Stimulated activated CD4-positive, alpha-beta T cell treated with anti-CD3 and anti-CD28 coated beads, Interleukin-2, amount 100 ng/mL, for 48 hours (primary cell): ENCODE results near the gene ZSCAN12.
"Not testable (repeated sequence)": the region's sequence is repeated elsewhere in the genome, so short reads cannot be mapped to it uniquely, and the experiment has no call there.

Experiments used
- DNase-seq, 2 donors: peaks; one replicate each; pipeline ENCODE4 v3.0.0-alpha.2; 2020

ZSCAN12 gene

DNA sequence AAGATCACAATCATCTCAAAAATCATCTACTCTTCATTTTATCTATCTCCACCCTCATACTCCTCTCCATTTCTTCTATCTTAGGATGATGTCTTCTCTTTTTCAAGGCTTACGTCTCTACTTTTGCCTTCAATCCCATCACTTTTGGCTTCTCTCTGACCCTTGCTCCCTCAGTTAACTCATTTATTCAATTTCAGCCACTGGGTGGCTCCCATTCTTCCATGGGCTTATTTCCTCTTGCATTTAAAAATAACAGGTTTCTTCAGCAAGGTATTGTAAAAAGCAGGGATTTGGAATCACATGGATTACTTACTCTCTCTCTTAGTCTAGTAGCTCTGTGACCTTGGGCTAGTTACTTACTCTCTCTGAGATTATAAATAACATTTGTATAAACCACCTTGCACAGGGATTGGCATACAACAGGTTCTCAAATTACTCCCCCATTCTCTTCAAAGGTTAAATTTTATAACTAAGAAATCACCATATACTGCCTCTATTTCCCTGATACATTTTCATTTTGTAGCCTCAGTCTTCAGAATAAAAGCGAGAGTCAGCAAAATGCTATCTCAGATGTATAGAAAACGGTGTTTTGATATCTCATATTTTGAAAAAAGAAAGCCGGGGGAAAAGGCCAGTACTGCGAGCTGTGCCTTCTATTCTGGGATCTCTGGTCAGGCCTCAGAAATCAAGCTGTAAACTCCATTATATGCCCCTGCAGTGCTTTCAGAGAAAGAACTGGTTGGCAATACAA lies 5.5 kb downstream of the ZSCAN12 start:
- no peak for DNase-seq

DNA sequence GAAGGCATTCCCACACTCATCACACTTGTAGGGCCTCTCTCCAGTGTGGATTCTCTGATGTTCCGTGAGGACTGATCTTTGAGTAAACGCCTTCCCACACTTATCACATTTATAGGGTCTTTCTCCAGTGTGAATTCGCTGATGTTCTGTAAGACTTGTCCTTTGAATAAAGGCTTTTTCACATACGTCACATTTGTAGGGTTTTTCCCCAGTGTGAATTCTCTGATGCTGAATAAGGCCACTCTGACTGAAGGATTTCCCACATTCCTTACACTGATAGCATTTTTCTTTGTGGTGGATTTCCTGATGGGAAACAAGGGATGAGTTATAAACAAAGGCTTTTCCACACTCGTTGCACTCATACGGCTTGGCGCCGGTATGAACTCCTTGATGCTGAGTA lies 8.9 kb downstream of the ZSCAN12 start:
- DNase-seq: no peak

DNA sequence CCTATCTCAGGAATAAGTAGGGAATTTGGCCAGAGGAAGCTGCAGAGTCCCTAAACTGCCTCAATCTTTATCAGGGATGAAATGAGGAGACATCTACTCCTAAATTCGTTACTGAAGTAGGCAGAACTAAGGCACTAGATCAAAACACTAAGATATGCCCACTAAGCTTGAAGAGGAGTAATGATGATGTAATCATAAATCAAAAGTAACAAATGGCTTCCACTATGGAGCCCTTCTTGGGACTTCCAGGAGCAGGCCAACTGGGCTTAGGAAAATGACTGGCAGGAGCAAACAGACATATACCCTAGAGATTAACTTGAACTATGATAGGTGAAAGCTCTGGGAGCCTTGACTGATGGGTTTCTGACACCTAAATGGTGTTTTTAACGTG lies 15.4 kb downstream of the ZSCAN12 start:
- no peak for DNase-seq

DNA sequence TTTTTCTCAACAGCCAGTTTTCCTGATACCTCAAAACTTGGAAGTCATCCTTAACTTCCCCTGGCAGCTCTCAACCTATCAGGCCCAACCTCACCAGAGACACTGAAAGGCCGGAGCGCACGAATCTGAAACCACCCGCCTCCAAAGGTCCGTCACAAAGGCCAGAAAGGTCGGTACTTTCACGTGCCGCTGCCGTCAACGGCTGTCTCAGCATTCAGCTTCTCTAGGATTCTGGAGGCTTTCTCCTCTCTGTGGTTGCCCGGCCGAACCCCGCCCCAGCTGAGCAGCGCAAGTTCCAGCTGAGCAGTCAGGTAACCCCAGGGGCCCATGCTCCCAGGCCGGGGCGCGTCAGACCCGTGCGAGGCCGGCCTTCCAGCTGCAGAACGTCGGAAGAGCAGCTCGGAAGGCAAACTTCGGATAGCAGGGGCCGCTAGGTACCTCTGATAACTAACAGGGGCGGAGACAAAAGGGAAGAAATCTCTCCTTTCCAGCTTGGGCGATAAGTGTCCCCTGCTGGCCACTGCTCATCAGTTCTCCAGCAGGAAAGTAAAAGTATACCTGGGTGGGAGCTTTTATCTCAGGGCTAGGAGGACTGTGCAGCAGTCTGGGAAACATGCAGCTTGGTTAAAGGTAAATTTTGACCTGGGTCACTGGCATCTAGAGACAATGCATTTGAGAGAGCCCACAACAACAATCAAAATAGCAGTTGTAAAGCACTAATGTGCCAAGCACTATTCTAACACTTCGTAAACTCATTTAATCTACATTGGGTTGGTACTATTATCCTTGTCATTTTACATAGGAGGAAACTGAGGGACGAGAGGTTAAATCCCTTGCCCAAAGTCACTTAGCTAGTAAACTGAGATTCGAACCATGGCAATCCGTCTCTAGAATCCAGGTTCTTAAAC lies 16.1 kb downstream of the ZSCAN12 start:
- DNase-seq: peak in 1 of 2 donors; percentile 7

DNA sequence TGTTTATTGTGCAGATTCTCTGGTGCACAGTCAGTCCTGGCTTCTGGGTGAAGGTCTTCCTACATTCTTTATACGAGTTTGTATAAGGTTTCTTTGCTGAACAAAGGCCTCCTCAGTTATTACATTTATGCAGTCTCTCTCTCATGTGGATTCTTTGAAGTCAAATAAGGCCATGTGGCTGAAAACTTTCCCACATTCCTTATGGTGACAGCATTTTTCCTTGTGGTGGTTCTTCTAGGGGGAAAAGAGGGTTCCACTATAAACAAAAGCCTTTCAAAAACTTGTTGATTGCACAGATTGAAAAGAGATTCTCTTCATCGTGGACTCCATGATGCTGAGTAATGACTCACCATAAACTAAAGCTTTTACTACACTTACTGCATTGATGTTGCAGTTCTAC lies 19.2 kb downstream of the ZSCAN12 start:
- DNase-seq: no peak

DNA sequence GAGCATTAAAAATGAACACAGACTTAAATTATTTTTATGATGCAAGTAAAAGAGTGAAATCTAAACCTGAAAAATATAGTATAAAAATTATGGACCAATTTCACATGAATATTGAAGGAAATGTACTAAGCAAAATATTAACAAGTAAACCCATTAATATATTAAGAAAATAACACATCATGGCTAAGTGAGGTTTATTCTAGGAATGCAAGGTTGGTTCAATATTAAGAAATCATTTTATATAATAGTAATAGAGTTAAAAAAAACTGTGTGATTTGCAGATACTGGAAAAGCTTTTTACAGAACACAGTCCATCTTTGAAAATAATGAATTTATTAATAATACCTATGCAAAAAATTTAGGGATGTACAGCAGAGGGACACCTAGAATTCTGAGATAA lies 20.9 kb downstream of the ZSCAN12 start:
- DNase-seq: no peak

DNA sequence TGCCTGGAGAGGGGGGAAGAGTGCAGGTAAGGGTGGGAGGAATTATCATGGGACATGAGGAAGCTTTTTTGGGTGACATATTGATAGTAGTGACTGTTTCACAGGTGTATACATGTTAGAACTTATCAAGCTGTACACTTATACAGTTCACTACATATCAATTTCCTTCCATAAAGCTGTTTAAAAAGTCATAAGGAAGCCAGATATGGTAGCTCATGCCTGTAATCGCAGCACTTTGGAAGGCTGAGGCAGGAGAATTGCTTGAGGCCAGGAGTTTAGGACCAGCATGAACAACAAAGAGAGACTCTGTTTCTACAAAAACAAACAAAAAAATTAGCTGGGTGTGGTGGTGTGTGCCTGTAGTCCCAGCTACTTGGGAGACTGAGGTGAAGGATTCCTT lies 21.7 kb downstream of the ZSCAN12 start:
- DNase-seq: no peak

DNA sequence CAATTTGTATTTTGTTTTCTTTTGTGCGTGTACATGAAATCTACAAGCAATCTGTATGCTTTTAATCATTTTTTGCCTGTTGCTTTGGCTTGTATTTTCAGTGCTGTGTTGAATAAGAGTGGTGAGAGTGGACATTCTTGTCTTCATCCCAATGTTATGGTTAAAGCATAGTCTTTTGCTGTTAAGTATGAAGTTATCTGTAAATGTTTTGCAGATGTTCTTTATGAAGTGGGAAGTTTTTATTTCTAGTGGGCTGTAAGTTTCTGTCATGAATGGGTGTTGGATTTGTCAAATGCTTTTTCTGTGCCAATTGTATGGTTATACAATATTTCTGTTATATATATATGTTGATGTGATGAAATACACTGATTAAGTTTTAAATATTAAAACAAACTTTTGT lies 25.6 kb downstream of the ZSCAN12 start:
- no peak for DNase-seq

DNA sequence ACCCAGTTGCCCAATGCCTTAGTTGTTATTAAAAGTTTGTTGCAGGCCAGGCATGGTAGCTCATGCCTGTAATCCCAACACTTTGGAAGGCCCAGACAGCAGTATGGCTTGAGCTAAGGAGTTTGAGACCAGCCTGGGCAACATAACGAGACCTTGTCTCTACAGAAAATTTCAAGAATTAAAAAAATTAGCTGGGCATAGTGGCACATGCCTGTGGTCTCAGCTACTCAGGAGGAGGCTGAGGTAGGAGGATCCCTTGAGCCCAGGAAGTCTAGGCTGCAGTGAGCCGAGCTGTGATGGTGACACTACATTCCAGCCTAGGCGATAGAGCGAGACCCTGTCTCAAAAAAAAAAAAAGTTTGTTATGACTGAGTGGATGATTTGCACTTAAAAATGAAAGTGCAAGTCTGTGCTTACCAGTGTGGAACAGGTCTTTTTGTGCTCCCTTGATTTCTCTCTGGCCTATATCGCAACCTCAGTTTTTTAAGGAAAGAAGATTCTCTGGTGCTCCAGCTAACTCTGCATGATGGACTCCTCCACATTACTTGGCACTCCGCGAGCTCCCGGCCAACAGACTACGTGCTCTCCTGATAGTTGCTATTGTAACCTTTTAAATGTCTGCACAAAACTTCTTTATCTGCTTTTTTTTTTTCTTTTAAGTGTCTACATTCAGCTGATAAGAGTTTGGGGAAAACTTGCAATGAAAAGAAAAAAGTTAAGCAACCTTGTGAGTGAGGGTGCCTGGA lies 27.7 kb downstream of the ZSCAN12 start:
- no peak for DNase-seq

DNA sequence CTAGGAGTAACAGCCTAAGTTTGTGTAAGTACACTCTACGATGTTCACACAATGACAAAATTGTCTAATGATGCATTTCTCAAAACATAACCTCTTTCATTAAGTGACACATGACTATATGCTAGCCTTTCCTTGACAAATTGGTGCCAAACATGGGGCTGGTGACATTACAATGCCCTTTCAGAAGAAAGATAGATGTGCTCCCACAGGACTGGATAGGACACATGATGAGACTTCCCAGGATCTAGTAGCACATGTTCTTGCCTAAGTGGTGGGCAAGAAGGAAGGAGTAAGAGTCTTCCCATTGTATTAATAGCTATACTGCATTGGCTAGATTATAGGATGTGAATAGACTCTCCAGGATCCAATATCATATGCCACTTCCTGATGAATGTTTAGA lies 28.3 kb downstream of the ZSCAN12 start:
- DNase-seq: no peak

DNA sequence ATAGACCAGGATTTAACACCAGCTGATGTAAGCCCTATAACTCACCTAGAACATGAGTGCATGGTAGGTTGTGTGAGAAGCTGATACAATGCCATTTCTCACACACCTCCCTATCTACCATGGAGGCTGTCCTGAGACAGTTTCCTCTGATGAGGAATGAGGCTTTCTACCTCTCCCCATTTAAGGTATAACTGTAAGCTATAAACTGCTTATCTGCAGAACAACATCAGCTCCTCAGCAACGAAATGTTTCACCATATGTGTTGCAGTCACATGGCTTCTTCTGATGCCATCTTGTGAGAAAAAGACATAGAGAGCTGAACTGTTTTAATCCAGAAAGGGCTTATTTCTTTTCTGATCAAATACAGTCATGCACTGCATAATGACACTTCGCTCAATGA lies 29.1 kb downstream of the ZSCAN12 start:
- no peak for DNase-seq

DNA sequence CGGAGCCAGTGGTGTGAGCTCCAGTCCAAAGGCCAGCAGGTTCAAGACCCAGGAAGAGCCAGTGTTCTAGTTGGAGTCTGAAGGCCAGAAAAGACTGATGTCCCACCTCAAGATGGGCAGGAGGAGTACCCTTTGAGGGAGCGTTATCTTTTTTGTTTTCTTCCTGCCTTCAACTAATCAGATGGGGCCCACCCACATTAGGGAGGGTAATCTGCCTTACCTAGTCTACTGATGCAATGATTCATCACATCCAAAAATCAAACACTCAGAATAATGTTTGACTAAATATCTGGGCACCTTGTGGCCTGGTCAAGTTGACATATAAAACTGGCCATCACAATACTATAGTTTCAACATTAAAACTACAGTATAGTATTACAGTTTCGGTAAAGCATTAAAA lies 30.1 kb downstream of the ZSCAN12 start:
- DNase-seq: no peak

DNA sequence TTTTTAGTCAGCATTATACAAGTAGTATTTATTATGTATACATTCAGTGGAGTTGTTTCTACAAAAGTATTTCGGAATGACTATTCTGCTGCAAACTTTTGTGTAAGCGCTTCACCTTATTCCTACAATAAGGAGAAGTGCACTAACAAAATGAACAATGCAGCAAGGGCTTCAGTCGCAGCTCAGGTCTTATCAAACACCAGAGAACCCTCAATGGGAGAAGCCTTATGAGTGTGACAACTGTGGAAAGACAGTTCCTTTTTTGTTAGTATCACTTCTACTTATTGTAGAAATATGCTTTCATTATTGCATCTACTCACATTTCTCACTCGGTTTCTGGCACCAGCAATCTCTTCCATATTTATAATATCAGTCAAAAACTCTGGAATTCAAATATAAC lies 31.0 kb downstream of the ZSCAN12 start:
- DNase-seq: no peak

DNA sequence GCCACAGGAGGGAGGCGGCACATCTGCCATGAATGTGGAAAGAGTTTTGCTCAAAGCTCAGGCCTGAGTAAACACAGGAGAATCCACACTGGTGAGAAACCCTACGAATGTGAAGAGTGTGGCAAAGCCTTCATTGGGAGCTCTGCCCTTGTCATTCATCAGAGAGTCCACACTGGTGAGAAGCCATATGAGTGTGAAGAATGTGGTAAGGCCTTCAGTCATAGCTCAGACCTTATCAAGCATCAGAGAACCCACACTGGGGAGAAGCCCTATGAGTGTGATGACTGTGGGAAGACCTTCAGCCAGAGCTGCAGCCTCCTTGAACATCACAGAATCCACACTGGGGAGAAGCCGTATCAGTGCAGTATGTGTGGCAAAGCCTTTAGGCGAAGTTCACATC lies 34.0 kb downstream of the ZSCAN12 start:
- not testable (repeated sequence) for DNase-seq

DNA sequence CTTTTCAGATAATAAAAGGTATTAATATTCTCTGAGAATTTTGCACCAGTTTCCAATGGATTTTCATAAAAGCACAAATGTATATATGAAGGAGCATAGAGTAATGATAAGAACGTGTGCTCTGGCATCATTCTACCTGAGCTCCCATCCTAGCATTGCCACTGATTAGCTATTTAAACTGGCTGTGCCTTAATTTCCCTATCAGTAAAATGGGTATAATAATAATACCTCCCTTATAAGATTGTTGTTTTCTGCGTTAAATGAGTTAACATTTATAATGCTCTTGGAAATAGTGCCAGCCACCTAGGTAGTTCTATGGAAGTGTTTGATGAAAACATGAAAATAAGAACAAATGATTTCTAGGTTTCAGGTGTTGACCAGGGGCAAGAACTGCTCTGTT lies 38.6 kb downstream of the ZSCAN12 start:
- no peak for DNase-seq

DNA sequence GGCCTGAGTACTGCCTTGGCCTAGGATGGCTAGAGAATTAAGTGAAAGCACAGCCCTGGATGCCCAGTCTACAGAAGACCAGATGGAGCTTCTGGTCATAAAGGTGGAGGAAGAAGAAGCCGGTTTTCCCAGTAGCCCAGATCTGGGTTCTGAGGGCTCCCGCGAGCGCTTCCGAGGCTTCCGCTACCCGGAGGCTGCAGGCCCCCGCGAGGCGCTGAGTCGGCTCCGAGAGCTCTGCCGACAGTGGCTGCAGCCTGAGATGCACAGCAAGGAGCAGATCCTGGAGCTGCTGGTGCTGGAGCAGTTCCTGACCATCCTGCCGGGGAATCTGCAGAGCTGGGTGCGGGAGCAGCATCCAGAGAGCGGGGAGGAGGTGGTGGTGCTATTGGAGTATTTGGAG lies 40.0 kb downstream of the ZSCAN12 start:
- DNase-seq: not testable (repeated sequence)

DNA sequence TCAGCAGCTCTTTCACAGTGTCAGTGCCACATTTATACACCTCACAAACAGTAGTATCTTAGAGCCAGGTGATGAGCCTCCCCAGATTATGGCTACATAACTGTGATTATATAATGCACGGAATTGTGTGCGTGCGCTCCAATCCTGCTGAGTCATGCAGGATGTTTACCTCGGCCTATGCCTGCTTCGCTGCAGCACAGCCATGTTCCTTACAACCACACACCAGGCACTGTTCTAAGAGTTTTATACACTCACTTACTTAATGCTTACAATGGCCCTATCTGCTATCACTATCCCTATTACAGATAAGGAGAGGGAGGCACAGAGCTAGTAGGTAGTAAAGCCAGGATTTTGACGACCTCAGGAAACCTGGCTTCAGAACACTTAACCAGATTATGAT lies 42.5 kb downstream of the ZSCAN12 start:
- no peak for DNase-seq

DNA sequence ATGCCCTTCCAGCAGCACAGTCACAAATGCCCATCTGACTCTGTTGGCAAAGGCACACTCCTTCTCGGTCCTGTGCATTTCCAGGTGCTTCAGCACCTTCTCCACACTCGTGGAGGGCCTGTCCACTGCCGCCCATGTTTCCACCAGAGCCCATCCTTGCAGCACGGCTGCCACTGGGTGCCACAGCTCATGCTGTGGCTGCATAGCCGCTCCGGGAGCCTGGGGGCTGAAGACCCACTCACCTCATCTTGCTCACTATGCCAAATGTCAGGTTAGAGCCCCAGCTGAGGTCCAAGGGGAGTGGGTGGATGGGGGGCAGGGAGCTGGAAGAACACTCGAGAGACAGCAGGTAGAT lies 42.9 kb downstream of the ZSCAN12 start:
- DNase-seq: no peak

DNA sequence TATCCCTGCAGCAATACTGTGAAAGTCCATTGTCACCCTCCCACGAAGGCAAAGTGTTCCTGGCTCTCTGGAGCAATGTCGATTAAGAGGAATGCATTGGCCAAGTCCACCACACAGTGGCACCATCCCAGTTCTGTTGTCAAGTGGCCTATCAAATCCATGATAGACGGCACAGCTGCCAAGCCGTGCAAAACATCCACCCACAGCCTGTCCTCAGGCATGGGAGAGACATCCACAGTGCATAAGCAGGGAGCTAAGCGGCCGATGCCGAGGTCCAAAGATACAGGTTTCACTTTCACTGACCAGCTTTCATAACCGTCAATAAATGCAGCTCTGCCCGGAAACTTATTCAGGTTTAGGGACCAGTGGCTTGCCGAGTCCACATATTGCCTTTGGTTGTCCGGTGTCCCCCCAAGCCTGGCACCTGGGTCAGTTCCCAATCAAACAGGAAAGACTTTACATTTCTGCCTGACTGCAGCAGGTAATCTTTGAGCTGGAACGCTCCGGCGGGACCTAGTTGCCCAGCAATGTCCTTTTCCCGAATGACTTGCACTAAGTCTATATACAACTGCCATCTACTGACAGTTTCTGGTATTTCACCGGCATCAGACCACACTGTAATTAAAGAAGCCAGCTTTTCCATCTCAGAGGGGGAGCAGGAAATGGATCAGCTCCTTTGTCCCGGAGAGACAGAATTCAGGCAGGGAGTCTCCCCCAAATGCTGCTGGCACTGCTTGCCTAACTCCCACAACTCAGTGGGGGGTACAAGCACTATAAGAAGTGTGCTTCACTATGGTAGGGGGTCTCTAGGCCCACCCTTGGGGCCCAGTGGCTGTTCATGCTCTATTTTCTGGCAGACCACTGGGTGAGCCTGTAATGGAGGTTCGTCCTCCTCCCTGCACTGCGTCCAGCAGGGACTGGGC lies 43.5 kb downstream of the ZSCAN12 start:
- DNase-seq: peak; percentile 56 to 69

DNA sequence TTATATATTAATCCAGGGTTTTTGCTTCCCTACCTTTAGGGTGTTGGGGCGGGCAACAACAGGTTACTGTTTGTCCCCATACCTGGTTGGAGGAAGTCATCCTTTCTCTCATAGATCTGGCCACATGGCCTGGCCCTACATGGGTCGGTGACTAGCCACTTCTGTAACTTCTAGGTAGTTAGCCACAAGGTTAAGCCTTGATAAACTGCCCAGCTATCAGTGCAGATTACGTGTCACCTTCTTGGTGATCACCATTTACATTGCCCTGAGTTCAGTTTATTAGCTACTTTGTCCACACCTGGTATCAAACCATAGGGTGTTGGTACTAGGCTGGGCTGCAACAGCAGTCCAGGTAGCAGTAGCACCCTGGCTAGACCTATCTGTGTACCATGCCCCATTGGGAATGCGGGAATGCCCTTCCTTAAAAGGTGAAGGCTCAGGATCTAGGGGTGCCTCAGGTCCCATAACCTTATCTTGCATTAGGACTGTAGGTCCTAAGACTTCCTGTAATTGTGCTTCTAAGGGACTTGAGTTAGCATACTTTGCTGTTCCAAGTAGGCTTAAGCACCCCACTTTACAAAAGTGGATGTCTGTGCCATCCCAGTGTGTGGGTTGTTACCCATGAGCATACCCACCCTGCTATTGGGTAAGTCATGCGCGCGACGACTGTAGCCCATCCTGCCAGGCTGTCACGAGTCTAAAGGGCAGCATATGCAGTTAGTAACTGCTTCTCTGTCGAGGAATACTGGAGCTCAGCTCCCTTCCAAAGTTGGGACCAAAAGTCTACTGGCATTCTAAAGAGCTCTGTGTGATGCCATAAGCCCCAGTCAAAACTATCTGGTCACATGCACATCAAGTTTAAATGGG lies 44.6 kb downstream of the ZSCAN12 start:
- no peak for DNase-seq

DNA sequence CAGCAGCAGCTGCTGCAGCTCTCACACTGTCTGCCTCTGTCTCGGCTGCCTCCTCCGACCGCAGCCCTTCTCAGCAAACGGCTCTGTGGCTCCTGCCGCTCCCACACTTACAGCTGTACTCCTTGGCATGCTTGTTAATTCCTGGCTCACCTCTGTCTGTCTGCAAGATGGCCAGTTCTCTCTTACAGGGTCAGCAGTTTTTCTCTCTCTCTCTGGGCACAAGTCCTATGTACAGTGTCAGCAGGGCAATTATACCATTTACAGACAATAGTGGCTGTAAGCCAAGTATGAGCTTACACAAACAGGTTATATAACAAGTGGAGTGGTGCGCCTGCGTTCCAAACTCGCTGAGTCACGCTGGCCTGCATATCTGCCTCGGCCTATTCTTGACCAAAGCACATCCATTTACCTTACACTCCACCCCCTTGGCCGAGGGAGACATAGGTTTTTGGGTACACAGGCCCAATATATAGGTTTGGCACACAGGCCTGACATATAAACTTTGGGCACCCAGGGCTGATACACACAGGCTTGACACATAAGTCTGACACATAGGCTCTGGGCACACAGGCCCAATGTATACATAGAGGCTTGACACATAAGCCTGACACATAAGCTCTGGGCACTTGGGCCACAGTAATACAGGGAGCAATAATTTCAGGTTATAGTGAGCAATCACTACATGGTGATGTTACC lies 45.4 kb downstream of the ZSCAN12 start:
- DNase-seq: no peak
